ENCODE measurements around the gene ASTL.

ASTL gene

DNA sequence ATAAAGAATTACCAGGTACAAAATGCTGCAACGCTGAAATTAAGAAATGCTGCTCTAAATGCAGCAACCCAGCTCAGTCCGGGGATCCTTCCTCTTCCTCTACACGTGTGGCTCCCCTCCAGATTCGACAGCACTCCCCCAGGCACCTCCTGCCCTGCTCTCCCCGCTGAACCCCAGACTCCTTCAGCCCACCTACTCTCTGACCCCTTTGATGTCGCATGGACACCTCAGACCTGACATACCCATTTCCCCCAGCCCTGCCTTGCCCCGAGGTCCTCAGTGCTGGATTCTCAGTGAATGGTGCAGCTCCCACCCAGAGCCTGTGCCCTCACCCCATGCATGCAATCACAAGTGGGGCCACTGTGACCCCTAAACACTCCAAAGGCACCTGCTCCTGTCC is 17.3 kb downstream of the ASTL start:
- Histone ChIP-seq H2BK15ac (ENCODE audit: low read depth, poor library complexity, severe bottlenecking) (no peak overlapping the region), H2AFZ (ENCODE audit: low read depth, low read length) (no peak overlapping the region), H3K79me1 (replicated peaks; ENCODE audit: low read length, poor library complexity, severe bottlenecking) (no peaks in the 10 kb centered on the region), H3K18ac (ENCODE audit: low read depth in 1 of 2, low read length in 2 of 2) (no peak overlapping the region), H4K8ac (ENCODE audit: low read length) (no peak overlapping the region), H3K27me3 (ENCODE audit: control insufficient read depth in 1 of 2, insufficient read depth in 1 of 2, low read length in 2 of 2) (peaks cover 88 to 89% of the 10 kb centered on the region in 2 experiments), H3K14ac (ENCODE audit: low read length in 2 of 2) (no peak overlapping the region), H3K9ac (ENCODE audit: low read length) (no peak overlapping the region), H2BK120ac (ENCODE audit: low read depth, low read length) (no peak overlapping the region), H2AK5ac (ENCODE audit: low read length, severe bottlenecking) (no peak overlapping the region), H3K36me3 (ENCODE audit: control insufficient read depth in 1 of 2, insufficient read depth in 2 of 2, low read depth in 1 of 2, low read length in 2 of 2) (peaks cover 0 to 1% of the 10 kb centered on the region in 2 experiments), H3K9me3 (ENCODE audit: control insufficient read depth, low read length) (no peaks in the 10 kb centered on the region), H3K4me3 (ENCODE audit: insufficient read depth in 1 of 2, low read depth in 1 of 2, low read length in 2 of 2) (no peak overlapping the region), H3K23ac (ENCODE audit: low read length in 2 of 2) (no peak overlapping the region), H3K4me1 (ENCODE audit: control insufficient read depth, insufficient read depth, low read depth, low read length) (peaks cover 12% of the 10 kb centered on the region), H3K4me2 (ENCODE audit: low read length, poor library complexity, severe bottlenecking) (no peak overlapping the region), H3K4ac (ENCODE audit: low read depth in 1 of 2, low read length in 2 of 2) (no peak overlapping the region), H4K91ac (ENCODE audit: low read length) (no peak overlapping the region), H3K27ac (ENCODE audit: low read length, poor library complexity, severe bottlenecking) (no peak overlapping the region), H2BK12ac (ENCODE audit: low read length in 2 of 2) (no peak overlapping the region), H2BK5ac (ENCODE audit: low read depth, low read length, poor library complexity, severe bottlenecking) (no peak overlapping the region)
- WGBS = 71% methylated on average over 7 of the region's 7 CpGs
- no peak for DNase-seq

DNA sequence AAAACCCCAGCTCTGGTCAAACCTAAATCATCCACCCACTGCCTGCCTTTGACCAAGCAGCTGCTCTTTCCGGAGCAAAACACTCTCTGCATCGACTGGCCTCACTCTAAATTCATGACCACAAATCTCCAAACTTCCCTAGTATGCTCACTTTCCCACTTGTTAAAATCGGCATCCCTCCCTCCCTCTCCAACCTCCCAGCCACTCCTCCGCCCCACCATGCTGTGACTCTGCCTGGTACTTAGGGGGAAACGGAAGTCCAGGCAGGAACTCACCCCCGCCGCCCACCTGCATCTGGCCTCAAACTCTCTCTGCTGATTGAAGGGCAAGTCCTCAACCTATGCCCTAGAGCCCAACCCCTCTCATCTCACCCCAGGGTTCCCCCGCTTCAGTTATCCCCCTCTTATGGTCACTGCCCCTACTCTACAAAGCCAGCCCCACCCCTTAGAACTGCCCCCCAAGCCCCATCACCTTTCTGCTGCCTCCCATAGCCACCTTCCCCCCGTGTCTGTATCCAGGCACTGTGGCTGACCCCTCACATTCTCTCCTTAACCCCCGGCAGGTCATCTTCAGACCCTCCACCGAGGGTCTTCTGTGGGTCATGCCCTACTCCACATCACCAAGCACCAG is 18.1 kb downstream of the ASTL start:
- WGBS = 61% methylated on average over 11 of the region's 11 CpGs

DNA sequence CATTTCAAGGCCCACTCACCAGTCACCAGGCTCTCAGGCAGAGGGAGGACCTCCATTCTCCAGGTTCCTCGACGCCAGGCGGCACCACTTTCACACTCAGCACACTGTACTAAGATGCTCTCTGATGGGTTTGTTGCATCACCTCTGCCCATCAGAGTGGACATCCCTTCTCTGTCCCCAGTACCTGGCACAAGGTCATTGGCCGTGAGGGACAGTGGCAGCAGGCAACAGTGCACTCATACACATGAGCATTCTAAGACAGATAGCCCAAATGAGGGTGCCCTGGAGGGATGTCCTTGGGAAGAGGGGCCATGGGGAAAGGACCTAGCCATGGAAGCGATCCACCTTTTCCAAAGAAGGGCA is 18.9 kb downstream of the ASTL start:
- H2BK5ac ChIP-seq (ENCODE audit: low read depth, low read length, poor library complexity, severe bottlenecking) = no peak overlapping the region

More for the DNA sequence above, 18.1 kb downstream of the ASTL start:
- peaks cover 90 to 91% of the 10 kb centered on the region in 2 experiments for H3K27me3 ChIP-seq (ENCODE audit: control insufficient read depth in 1 of 2, insufficient read depth in 1 of 2, low read length in 2 of 2)
- H3K18ac ChIP-seq (ENCODE audit: low read depth in 1 of 2, low read length in 2 of 2) = no peak overlapping the region
- no peak overlapping the region for H3K4me2 ChIP-seq (ENCODE audit: low read length, poor library complexity, severe bottlenecking)
- H3K4me1 ChIP-seq (ENCODE audit: control insufficient read depth, insufficient read depth, low read depth, low read length) = peaks cover 15% of the 10 kb centered on the region
- no peaks in the 10 kb centered on the region for H3K79me1 ChIP-seq (replicated peaks; ENCODE audit: low read length, poor library complexity, severe bottlenecking)
- peaks cover 0 to 6% of the 10 kb centered on the region in 2 experiments for H3K36me3 ChIP-seq (ENCODE audit: control insufficient read depth in 1 of 2, insufficient read depth in 2 of 2, low read depth in 1 of 2, low read length in 2 of 2)
- H2AFZ ChIP-seq (ENCODE audit: low read depth, low read length) = no peak overlapping the region
- no peak overlapping the region for H2BK120ac ChIP-seq (ENCODE audit: low read depth, low read length)
- no peak overlapping the region for H2BK5ac ChIP-seq (ENCODE audit: low read depth, low read length, poor library complexity, severe bottlenecking)
- no peak overlapping the region for H3K14ac ChIP-seq (ENCODE audit: low read length in 2 of 2)
- no peak overlapping the region for H2BK15ac ChIP-seq (ENCODE audit: low read depth, poor library complexity, severe bottlenecking)
- H3K9me3 ChIP-seq (ENCODE audit: control insufficient read depth, low read length) = no peaks in the 10 kb centered on the region
- no peak overlapping the region for H3K27ac ChIP-seq (ENCODE audit: low read length, poor library complexity, severe bottlenecking)
- H2AK5ac ChIP-seq (ENCODE audit: low read length, severe bottlenecking) = no peak overlapping the region
- no peak overlapping the region for H3K4ac ChIP-seq (ENCODE audit: low read depth in 1 of 2, low read length in 2 of 2)
- H3K9ac ChIP-seq (ENCODE audit: low read length) = no peak overlapping the region
- no peak overlapping the region for H4K91ac ChIP-seq (ENCODE audit: low read length)
- DNase-seq = no peak
- H4K8ac ChIP-seq (ENCODE audit: low read length) = no peak overlapping the region
- H3K4me3 ChIP-seq (ENCODE audit: insufficient read depth in 1 of 2, low read depth in 1 of 2, low read length in 2 of 2) = no peak overlapping the region
- no peak overlapping the region for H2BK12ac ChIP-seq (ENCODE audit: low read length in 2 of 2)
- no peak overlapping the region for H3K23ac ChIP-seq (ENCODE audit: low read length in 2 of 2)

DNA sequence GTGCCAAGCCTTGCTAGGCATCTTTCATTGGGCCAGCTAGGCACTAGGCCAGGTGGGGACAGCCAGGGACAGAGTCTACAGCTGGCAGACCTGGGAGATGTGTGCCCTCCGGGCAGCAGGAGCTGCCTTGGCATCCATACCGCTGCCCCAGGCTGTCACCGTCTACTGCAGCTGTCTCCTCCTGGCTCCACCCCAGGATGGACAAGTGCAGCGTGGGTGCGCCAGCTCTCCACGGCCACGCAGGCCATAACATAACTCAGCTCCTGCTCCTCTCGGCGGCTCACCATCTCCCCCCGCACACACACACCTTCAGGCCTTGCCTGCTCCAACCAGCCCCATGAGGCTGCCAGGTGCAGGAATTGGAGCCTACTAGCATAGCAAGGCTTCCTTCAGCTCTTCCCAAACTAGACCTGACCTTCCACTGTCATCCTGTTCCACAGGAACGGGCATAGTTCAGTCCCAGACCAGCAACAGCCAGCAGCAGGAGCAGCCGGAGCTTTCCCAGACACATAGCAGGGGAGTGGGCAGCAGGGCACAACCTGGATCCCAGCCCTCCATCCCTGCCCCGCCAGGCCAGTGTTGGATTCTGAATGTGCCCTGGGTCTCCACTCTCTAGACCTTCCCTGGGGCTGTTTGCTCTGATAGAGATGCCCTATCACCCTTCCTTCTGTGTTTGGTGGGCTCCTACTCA is 19.5 kb downstream of the ASTL start:
- no peak for DNase-seq
- Histone ChIP-seq H3K14ac (ENCODE audit: low read length in 2 of 2) (no peak overlapping the region), H4K91ac (ENCODE audit: low read length) (no peak overlapping the region), H2AFZ (ENCODE audit: low read depth, low read length) (no peak overlapping the region), H3K4me1 (ENCODE audit: control insufficient read depth, insufficient read depth, low read depth, low read length) (peaks cover 15% of the 10 kb centered on the region), H2AK5ac (ENCODE audit: low read length, severe bottlenecking) (no peak overlapping the region), H3K4ac (ENCODE audit: low read depth in 1 of 2, low read length in 2 of 2) (no peak overlapping the region), H3K4me2 (ENCODE audit: low read length, poor library complexity, severe bottlenecking) (no peak overlapping the region), H2BK12ac (ENCODE audit: low read length in 2 of 2) (no peak overlapping the region), H3K9ac (ENCODE audit: low read length) (no peak overlapping the region), H3K79me1 (replicated peaks; ENCODE audit: low read length, poor library complexity, severe bottlenecking) (no peaks in the 10 kb centered on the region), H2BK120ac (ENCODE audit: low read depth, low read length) (no peak overlapping the region), H3K27me3 (ENCODE audit: control insufficient read depth in 1 of 2, insufficient read depth in 1 of 2, low read length in 2 of 2) (peaks cover 89 to 91% of the 10 kb centered on the region in 2 experiments), H3K27ac (ENCODE audit: low read length, poor library complexity, severe bottlenecking) (no peak overlapping the region), H3K23ac (ENCODE audit: low read length in 2 of 2) (no peak overlapping the region), H2BK15ac (ENCODE audit: low read depth, poor library complexity, severe bottlenecking) (no peak overlapping the region), H3K9me3 (ENCODE audit: control insufficient read depth, low read length) (no peaks in the 10 kb centered on the region), H3K4me3 (ENCODE audit: insufficient read depth in 1 of 2, low read depth in 1 of 2, low read length in 2 of 2) (no peak overlapping the region), H3K18ac (ENCODE audit: low read depth in 1 of 2, low read length in 2 of 2) (no peak overlapping the region), H4K8ac (ENCODE audit: low read length) (no peak overlapping the region), H2BK5ac (ENCODE audit: low read depth, low read length, poor library complexity, severe bottlenecking) (no peak overlapping the region), H3K36me3 (ENCODE audit: control insufficient read depth in 1 of 2, insufficient read depth in 2 of 2, low read depth in 1 of 2, low read length in 2 of 2) (peaks cover 0 to 6% of the 10 kb centered on the region in 2 experiments)
- WGBS = 87% methylated on average over 13 of the region's 13 CpGs

More for the DNA sequence above, 18.9 kb downstream of the ASTL start:
- no peaks in the 10 kb centered on the region for H3K9me3 ChIP-seq (ENCODE audit: control insufficient read depth, low read length)
- H2BK12ac ChIP-seq (ENCODE audit: low read length in 2 of 2) = no peak overlapping the region
- H2AK5ac ChIP-seq (ENCODE audit: low read length, severe bottlenecking) = no peak overlapping the region
- H3K18ac ChIP-seq (ENCODE audit: low read depth in 1 of 2, low read length in 2 of 2) = no peak overlapping the region
- peaks cover 90 to 91% of the 10 kb centered on the region in 2 experiments for H3K27me3 ChIP-seq (ENCODE audit: control insufficient read depth in 1 of 2, insufficient read depth in 1 of 2, low read length in 2 of 2)
- no peak overlapping the region for H3K4me3 ChIP-seq (ENCODE audit: insufficient read depth in 1 of 2, low read depth in 1 of 2, low read length in 2 of 2)
- H2AFZ ChIP-seq (ENCODE audit: low read depth, low read length) = no peak overlapping the region
- no peaks in the 10 kb centered on the region for H3K79me1 ChIP-seq (replicated peaks; ENCODE audit: low read length, poor library complexity, severe bottlenecking)
- H3K36me3 ChIP-seq (ENCODE audit: control insufficient read depth in 1 of 2, insufficient read depth in 2 of 2, low read depth in 1 of 2, low read length in 2 of 2) = peaks cover 0 to 6% of the 10 kb centered on the region in 2 experiments
- H3K23ac ChIP-seq (ENCODE audit: low read length in 2 of 2) = no peak overlapping the region
- no peak overlapping the region for H3K9ac ChIP-seq (ENCODE audit: low read length)
- 92% methylated on average over 4 of the region's 5 CpGs for WGBS
- no peak overlapping the region for H2BK15ac ChIP-seq (ENCODE audit: low read depth, poor library complexity, severe bottlenecking)
- no peak overlapping the region for H3K27ac ChIP-seq (ENCODE audit: low read length, poor library complexity, severe bottlenecking)
- H4K8ac ChIP-seq (ENCODE audit: low read length) = no peak overlapping the region
- H4K91ac ChIP-seq (ENCODE audit: low read length) = no peak overlapping the region
- no peak overlapping the region for H3K4me2 ChIP-seq (ENCODE audit: low read length, poor library complexity, severe bottlenecking)
- no peak for DNase-seq
- H3K14ac ChIP-seq (ENCODE audit: low read length in 2 of 2) = no peak overlapping the region
- no peak overlapping the region for H2BK120ac ChIP-seq (ENCODE audit: low read depth, low read length)
- peaks cover 15% of the 10 kb centered on the region for H3K4me1 ChIP-seq (ENCODE audit: control insufficient read depth, insufficient read depth, low read depth, low read length)
- H3K4ac ChIP-seq (ENCODE audit: low read depth in 1 of 2, low read length in 2 of 2) = no peak overlapping the region

Measured in mesenchymal stem cell (in vitro differentiated cells and primary cell).